GM23248 (cell line): ENCODE data around the gene ZNF334. TPM values are rescaled to one million over a fixed set of nuclear protein-coding genes. Genes with fewer than 3 reads are reported as not detected.

Source experiments
- DNase-seq: peaks from one replicate; pipeline ENCODE4 v3.0.0-alpha.2; 2015
- H2AFZ ChIP-seq: fragments of 200-600 bp; sonication (generic); 2 replicates; pipeline ENCODE4 v1.6.1; 2016; ENCODE audit warnings: antibody characterized with exemption
- H3F3A ChIP-seq: fragments of 200-600 bp; sonication (generic); 2 replicates; pipeline ENCODE4 v1.6.1; 2016; ENCODE audit warnings: mild to moderate bottlenecking, antibody characterized with exemption, mixed run types; ENCODE audit not compliant: insufficient read depth
- H3K27ac ChIP-seq: fragments of 200-600 bp; sonication (generic); 2 replicates; pipeline ENCODE4 v1.5.1; 2016; ENCODE audit warnings: mild to moderate bottlenecking
- H3K27me3 ChIP-seq: fragments of 200-600 bp; sonication (generic); replicated peaks from 2 replicates; pipeline ENCODE4 v1.6.1; 2016; ENCODE audit warnings: mild to moderate bottlenecking; ENCODE audit not compliant: insufficient read depth
- H3K36me3 ChIP-seq: fragments of 200-600 bp; sonication (generic); 2 replicates; pipeline ENCODE4 v1.6.1; 2016; ENCODE audit warnings: low read depth, mild to moderate bottlenecking
- H3K4me1 ChIP-seq: fragments of 200-600 bp; sonication (generic); 2 replicates; pipeline ENCODE4 v1.6.1; 2016; ENCODE audit warnings: mild to moderate bottlenecking; ENCODE audit not compliant: insufficient read depth
- H3K4me2 ChIP-seq: fragments of 200-600 bp; sonication (generic); one replicate; pipeline ENCODE4 v1.6.1; 2016; ENCODE audit warnings: mild to moderate bottlenecking; ENCODE audit not compliant: unreplicated experiment
- H3K4me3 ChIP-seq: fragments of 200-600 bp; sonication (generic); 2 replicates; pipeline ENCODE4 v1.5.1; 2016; ENCODE audit warnings: mild to moderate bottlenecking
- H3K79me2 ChIP-seq: fragments of 200-600 bp; sonication (generic); 2 replicates; pipeline ENCODE4 v1.6.1; 2016; ENCODE audit warnings: mild to moderate bottlenecking; ENCODE audit not compliant: insufficient read depth
- H3K9ac ChIP-seq: fragments of 200-600 bp; sonication (generic); 2 replicates; pipeline ENCODE4 v1.6.1; 2016; ENCODE audit warnings: mild to moderate bottlenecking
- H3K9me2 ChIP-seq: fragments of 200-600 bp; sonication (generic); 2 replicates; pipeline ENCODE4 v1.6.1; 2016; ENCODE audit warnings: mixed run types, mild to moderate bottlenecking, moderate library complexity; ENCODE audit not compliant: insufficient read depth
- H3K9me3 ChIP-seq: fragments of 200-600 bp; sonication (generic); one replicate; pipeline ENCODE4 v1.6.1; 2017; ENCODE audit warnings: low read depth
- H4K20me1 ChIP-seq: fragments of 200-600 bp; sonication (generic); 2 replicates; pipeline ENCODE4 v1.6.0; 2016; ENCODE audit not compliant: insufficient read depth
- EZH2 ChIP-seq: fragments of 200-600 bp; sonication (generic); IDR thresholded peaks from 2 replicates; pipeline ENCODE4 v1.6.1; 2018; ENCODE audit warnings: antibody characterized with exemption, mild to moderate bottlenecking; ENCODE audit not compliant: insufficient read depth, poor library complexity, severe bottlenecking
- EZH2phosphoT487 ChIP-seq: fragments of 200-600 bp; sonication (generic); IDR thresholded peaks from 2 replicates; pipeline ENCODE4 v1.6.1; 2018; ENCODE audit warnings: antibody characterized with exemption, moderate library complexity, mild to moderate bottlenecking, low read depth; ENCODE audit not compliant: insufficient read depth
- WGBS, 2 experiments: methylation state at CpG; one replicate each; pipeline ENCODE4 v1.1.6; 2015 to 2017; ENCODE audit warnings: low lambda C conversion rate in 2 of 2, low coverage in 1 of 2; ENCODE audit errors: missing lambda C conversion rate in 2 of 2; 5-methylcytosine and 5-hydroxymethylcytosine counted together
- in situ Hi-C: fragments of 300-500 bp; cut with MboI; formaldehyde crosslinking; loops from 2 replicates; pipeline ENCODE4 v1.15.0; 2020
- polyA plus RNA-seq: library from polyadenylated mRNA; unstranded; fragments of >200 nt; fragmentation: Nextera tagmentation; extraction: Ambion mirVana; gene quantifications from 2 replicates; pipeline ENCODE4 v1.2.1, GENCODE V29; 2016
- total RNA-seq: library from RNA; depleted of rRNA; stranded (reverse); fragments of >200 nt; shearing (Covaris generic); gene quantifications from 2 replicates; pipeline ENCODE4 v1.2.3, GENCODE V29; 2014

The ZNF334 gene
- total and polyA plus RNA-seq, 2 experiments from 2014 or later, result 1.1 to 1.4 TPM

DNA sequence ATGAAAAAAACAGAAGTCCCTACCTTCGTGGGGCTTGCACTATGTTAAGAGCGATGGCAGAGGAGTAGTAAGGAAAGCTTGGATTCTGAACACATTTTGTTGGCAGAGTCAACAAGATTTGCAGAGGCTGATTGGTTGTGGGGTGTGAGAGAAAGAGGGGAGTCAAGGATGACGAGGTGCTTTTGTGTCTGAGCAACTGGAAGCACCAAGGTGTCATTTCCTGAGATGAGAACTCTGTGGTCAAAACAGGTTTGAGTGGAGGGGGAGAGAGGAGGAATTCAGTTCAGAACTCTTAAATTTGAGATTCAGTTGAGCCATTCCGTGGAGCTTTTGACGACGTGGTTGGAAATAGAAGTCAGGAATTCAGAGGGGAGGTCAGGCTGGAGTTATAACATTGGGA is 33.6 kb upstream of the ZNF334 start:
- Histone ChIP-seq H3K9me2 (no peaks in the 10 kb centered on the region), H3K27ac (no peak overlapping the region), H4K20me1 (no peaks in the 10 kb centered on the region), H3K79me2 (no peaks in the 10 kb centered on the region), H3K36me3 (no peaks in the 10 kb centered on the region), H3F3A (no peaks in the 10 kb centered on the region), H3K9ac (no peak overlapping the region), H2AFZ (no peak overlapping the region), H3K9me3 (no peaks in the 10 kb centered on the region), H3K4me1 (no peaks in the 10 kb centered on the region), H3K4me2 (no peak overlapping the region), H3K4me3 (no peak overlapping the region), H3K27me3 (no peaks in the 10 kb centered on the region)
- WGBS, 2 experiments, result 37 to 50% methylated on average over 6 of the region's 6 CpGs
- DNase-seq, result no peak
- in situ Hi-C loops, result no loop called here
- TF ChIP-seq EZH2, result no peak
- no peak for TF ChIP-seq EZH2phosphoT487

DNA sequence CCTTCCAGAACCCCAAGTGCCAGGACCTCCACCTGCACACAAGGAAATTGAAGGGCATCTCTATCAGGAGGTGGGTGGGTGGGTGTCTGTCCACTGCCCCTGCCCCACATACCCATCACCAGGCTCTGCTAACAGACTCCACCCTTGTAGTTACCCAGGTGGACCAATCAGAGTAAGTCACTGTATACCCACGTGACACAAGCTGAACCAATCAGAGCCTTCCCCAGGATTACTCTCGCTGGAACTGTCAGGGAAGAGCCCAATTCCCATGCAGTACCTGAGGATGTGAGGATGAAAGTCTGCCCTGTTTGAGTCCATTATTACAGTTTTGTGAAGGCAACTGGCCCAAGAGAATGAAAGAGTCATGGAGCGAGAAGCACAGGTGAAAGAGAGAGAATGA is 32.9 kb upstream of the ZNF334 start:
- Histone ChIP-seq H3K9me2 (no peaks in the 10 kb centered on the region), H3K4me2 (no peak overlapping the region), H3K27ac (no peak overlapping the region), H2AFZ (no peak overlapping the region), H3K36me3 (no peaks in the 10 kb centered on the region), H3K27me3 (no peaks in the 10 kb centered on the region), H4K20me1 (no peaks in the 10 kb centered on the region), H3K4me1 (no peaks in the 10 kb centered on the region), H3K9me3 (no peaks in the 10 kb centered on the region), H3K79me2 (no peaks in the 10 kb centered on the region), H3F3A (no peaks in the 10 kb centered on the region), H3K4me3 (no peak overlapping the region), H3K9ac (no peak overlapping the region)
- TF ChIP-seq EZH2 (no peak), EZH2phosphoT487 (no peak)
- in situ Hi-C loops, result no loop called here
- WGBS, 2 experiments, result 60 to 65% methylated on average over 3 of the region's 3 CpGs
- DNase-seq, result no peak

DNA sequence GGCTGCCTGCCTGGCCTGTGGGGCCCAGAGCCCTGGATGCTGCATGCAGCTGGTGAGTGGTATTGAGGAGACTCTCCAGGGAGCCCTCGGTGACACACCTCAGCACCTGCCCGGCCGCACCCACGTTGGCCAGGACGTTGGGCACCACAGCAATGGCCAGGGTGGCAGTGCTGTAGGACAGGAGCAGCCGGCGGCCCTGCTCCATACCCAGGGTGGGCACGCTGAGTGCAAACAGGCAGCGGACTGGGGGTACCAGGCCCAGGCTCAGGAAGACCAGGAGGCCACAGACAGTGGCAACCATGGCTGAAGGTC is 32.4 kb upstream of the ZNF334 start:
- no peak overlapping the region for H3K4me3 ChIP-seq
- no peaks in the 10 kb centered on the region for H3K9me2 ChIP-seq
- TF ChIP-seq EZH2 (no peak), EZH2phosphoT487 (no peak)
- no peaks in the 10 kb centered on the region for H3K36me3 ChIP-seq
- H3K27me3 ChIP-seq, result 0 out of 2 replicates have a peak, but pooled peaks cover 2% of the 10 kb centered on the region
- WGBS, 2 experiments, result 71 to 75% methylated on average over 9 of the region's 9 CpGs
- H3K27ac ChIP-seq, result no peak overlapping the region
- no peaks in the 10 kb centered on the region for H3K4me1 ChIP-seq
- no peak for DNase-seq
- no peaks in the 10 kb centered on the region for H4K20me1 ChIP-seq
- H3K79me2 ChIP-seq, result no peaks in the 10 kb centered on the region
- no peaks in the 10 kb centered on the region for H3F3A ChIP-seq
- no peaks in the 10 kb centered on the region for H3K9me3 ChIP-seq
- no peak overlapping the region for H2AFZ ChIP-seq
- H3K4me2 ChIP-seq, result no peak overlapping the region
- in situ Hi-C loops, result no loop called here
- H3K9ac ChIP-seq, result no peak overlapping the region

DNA sequence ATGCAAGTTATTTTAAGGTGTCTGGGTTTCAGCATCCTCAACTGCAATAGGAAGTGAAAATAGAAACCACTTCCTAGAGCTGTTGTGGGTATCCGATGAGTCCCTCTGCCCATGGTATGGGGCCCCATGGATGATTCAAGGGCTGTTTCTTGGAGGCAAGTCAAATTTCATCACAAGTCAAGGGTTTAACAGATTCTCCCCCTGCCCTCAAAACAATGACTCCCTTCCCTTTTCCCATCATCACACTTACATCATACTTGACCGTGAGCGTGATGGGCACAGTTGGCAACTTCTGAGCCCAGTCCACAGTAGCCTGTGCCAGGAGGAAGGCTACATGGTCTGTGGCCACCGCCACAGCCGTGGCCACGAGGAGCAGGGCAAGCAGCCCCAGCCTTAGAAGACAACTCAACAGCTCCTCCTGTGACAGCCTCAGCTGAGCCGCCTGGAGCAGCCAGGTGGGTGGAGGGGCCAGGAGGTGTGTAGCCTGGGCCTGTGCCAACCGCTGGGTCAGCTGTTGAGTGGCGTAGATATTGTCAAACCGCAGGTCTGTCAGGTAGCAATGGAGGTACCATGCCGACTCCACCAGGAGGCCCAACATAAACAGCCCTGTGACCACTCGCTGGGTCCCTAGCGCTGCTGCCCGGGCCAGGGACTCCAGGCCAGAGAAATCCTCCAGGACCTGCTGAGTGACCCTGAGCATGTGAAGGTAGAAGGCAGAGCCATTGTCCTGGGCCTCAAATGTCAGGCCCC is 31.9 kb upstream of the ZNF334 start:
- Histone ChIP-seq H3K27me3 (0 out of 2 replicates have a peak, but pooled peaks cover 7% of the 10 kb centered on the region), H3K4me2 (no peak overlapping the region), H3K36me3 (no peaks in the 10 kb centered on the region), H3K9ac (no peak overlapping the region), H3F3A (no peaks in the 10 kb centered on the region), H4K20me1 (no peaks in the 10 kb centered on the region), H3K4me1 (no peaks in the 10 kb centered on the region), H3K9me2 (no peaks in the 10 kb centered on the region), H2AFZ (no peak overlapping the region), H3K79me2 (no peaks in the 10 kb centered on the region), H3K27ac (no peak overlapping the region), H3K9me3 (no peaks in the 10 kb centered on the region), H3K4me3 (no peak overlapping the region)
- in situ Hi-C loops, result no loop called here
- peak; percentile 15 for DNase-seq
- TF ChIP-seq EZH2phosphoT487, result no peak
- TF ChIP-seq EZH2, result no peak
- WGBS, 2 experiments, result 57 to 64% methylated on average over 14 of the region's 14 CpGs

DNA sequence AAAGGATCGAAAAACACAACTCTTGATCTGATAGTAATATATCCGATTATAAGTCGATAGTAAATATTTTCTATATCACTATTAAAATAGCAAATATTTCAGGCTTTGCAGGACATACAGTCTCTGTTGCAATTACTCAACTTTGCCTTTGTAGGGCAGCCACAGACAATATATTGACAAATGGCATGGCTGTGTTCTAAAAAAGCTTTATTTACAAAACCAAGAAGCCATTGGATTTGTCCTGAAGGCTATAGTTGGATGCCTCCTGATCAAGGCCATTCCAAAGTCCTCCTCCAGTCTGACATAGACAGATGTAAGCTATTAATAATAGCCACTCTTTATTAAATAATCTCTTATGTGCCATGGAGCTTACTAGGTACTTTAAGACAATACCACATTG is 31.2 kb upstream of the ZNF334 start:
- H2AFZ ChIP-seq, result no peak overlapping the region
- no peaks in the 10 kb centered on the region for H3K9me2 ChIP-seq
- WGBS, 2 experiments, result 53 to 71% methylated on average over 3 of the region's 3 CpGs
- no peak overlapping the region for H3K27ac ChIP-seq
- no peaks in the 10 kb centered on the region for H3K9me3 ChIP-seq
- no peaks in the 10 kb centered on the region for H3K4me1 ChIP-seq
- H3K4me2 ChIP-seq, result no peak overlapping the region
- in situ Hi-C loops, result no loop called here
- H3K9ac ChIP-seq, result no peak overlapping the region
- DNase-seq, result peak; percentile 10
- H3K4me3 ChIP-seq, result no peak overlapping the region
- 0 out of 2 replicates have a peak, but pooled peaks cover 8% of the 10 kb centered on the region for H3K27me3 ChIP-seq
- TF ChIP-seq EZH2phosphoT487 (no peak), EZH2 (no peak)
- no peaks in the 10 kb centered on the region for H3K79me2 ChIP-seq
- H4K20me1 ChIP-seq, result no peaks in the 10 kb centered on the region
- H3K36me3 ChIP-seq, result no peaks in the 10 kb centered on the region
- no peaks in the 10 kb centered on the region for H3F3A ChIP-seq
